HEK293 (cell line): ENCODE data around the gene MYH7B.
A peak's percentile ranks its signal among the peaks of the same experiment; 100 is the strongest.

Experiments used
- CTCF ChIA-PET: fragments of 350-600 bp; formaldehyde crosslinking; extraction: SDS; loops from one replicate; lab custom pipeline; 2021; ENCODE audit warnings: antibody characterized with exemption; lab: Yijun Ruan, JAX
- POLR2A ChIA-PET: fragments of 300-600 bp; formaldehyde crosslinking; extraction: SDS; loops from one replicate; lab custom pipeline; 2020; ENCODE audit warnings: antibody characterized with exemption, inconsistent platforms; lab: Yijun Ruan, JAX
- H3K27ac ChIP-seq: fragments of 200-500 bp; sonication (Bioruptor generic); 2 replicates; pipeline ENCODE4 v1.5.1; 2014; ENCODE audit warnings: low read depth, low read length, control low read depth, inconsistent platforms; ENCODE audit errors: extremely low read depth
- H3K36me3 ChIP-seq, 2 experiments: fragments of 200-500 bp in 1 of 2; sonication (Bioruptor generic) in 1 of 2; 1 replicate in 1 of 2; 2 replicates in 1 of 2; pipeline ENCODE4 v1.5.1; 2014 to 2017; ENCODE audit warnings: inconsistent platforms in 2 of 2, low read length in 2 of 2; ENCODE audit not compliant: control insufficient read depth in 2 of 2, insufficient read depth in 1 of 2
- H3K4me1 ChIP-seq: fragments of 200-500 bp; sonication (Bioruptor generic); 2 replicates; pipeline ENCODE4 v1.5.1; 2014; ENCODE audit warnings: mild to moderate bottlenecking, low read length, inconsistent platforms; ENCODE audit not compliant: control insufficient read depth, insufficient read depth
- H3K4me3 ChIP-seq: 2 replicates; pipeline ENCODE4 v1.5.1; 2011; ENCODE audit warnings: low read depth, mild to moderate bottlenecking, control low read depth, low read length, moderate library complexity
- H3K9me3 ChIP-seq: fragments of 200-500 bp; sonication (Bioruptor generic); 2 replicates; pipeline ENCODE4 v1.5.1; 2014; ENCODE audit warnings: low read depth, low read length, inconsistent platforms; ENCODE audit not compliant: control insufficient read depth, insufficient read depth
- BCL11A ChIP-seq: fragments of 450-650 bp; formaldehyde crosslinking; IDR thresholded peaks from 2 replicates; pipeline ENCODE4 v1.5.1; 2016; ENCODE audit warnings: low read depth, missing biosample characterization, missing genetic modification characterization
- EGR2 ChIP-seq: fragments of 450-650 bp; formaldehyde crosslinking; IDR thresholded peaks from 2 replicates; pipeline ENCODE4 v1.5.1; 2016; ENCODE audit warnings: low read depth, missing biosample characterization, missing genetic modification characterization
- IKZF3 ChIP-seq: fragments of 450-650 bp; IDR thresholded peaks from 2 replicates; pipeline ENCODE4 v1.5.0; 2018; ENCODE audit warnings: missing biosample characterization, mild to moderate bottlenecking, missing genetic modification characterization, moderate library complexity
- KLF16 ChIP-seq: fragments of 450-650 bp; formaldehyde crosslinking; IDR thresholded peaks from 2 replicates; pipeline ENCODE4 v1.5.1; 2017; ENCODE audit warnings: missing biosample characterization, missing genetic modification characterization
- KLF8 ChIP-seq: fragments of 450-650 bp; formaldehyde crosslinking; IDR thresholded peaks from 2 replicates; pipeline ENCODE4 v1.5.1; 2016; ENCODE audit warnings: missing biosample characterization, missing genetic modification characterization
- RBAK ChIP-seq: fragments of 450-650 bp; formaldehyde crosslinking; IDR thresholded peaks from 2 replicates; pipeline ENCODE4 v1.5.1; 2016; ENCODE audit warnings: missing biosample characterization, missing genetic modification characterization
- SCRT1 ChIP-seq: fragments of 450-650 bp; formaldehyde crosslinking; IDR thresholded peaks from 2 replicates; pipeline ENCODE4 v1.5.1; 2016; ENCODE audit warnings: missing biosample characterization, missing genetic modification characterization, borderline replicate concordance
- ZFHX2 ChIP-seq: fragments of 450-650 bp; formaldehyde crosslinking; conservative IDR thresholded peaks from 2 replicates; pipeline ENCODE4 v1.5.1; 2016; ENCODE audit warnings: missing biosample characterization, missing genetic modification characterization
- ZNF148 ChIP-seq: fragments of 450-650 bp; formaldehyde crosslinking; IDR thresholded peaks from 2 replicates; pipeline ENCODE4 v1.5.0; 2017; ENCODE audit warnings: missing biosample characterization, missing genetic modification characterization, borderline replicate concordance
- ZNF175 ChIP-seq: fragments of 450-650 bp; formaldehyde crosslinking; IDR thresholded peaks from 2 replicates; pipeline ENCODE4 v1.5.1; 2016; ENCODE audit warnings: missing biosample characterization, missing genetic modification characterization
- ZNF184 ChIP-seq: fragments of 450-650 bp; IDR thresholded peaks from 2 replicates; pipeline ENCODE4 v1.5.1; 2018; ENCODE audit warnings: missing biosample characterization, mild to moderate bottlenecking, missing genetic modification characterization
- ZNF19 ChIP-seq: fragments of 450-650 bp; formaldehyde crosslinking; IDR thresholded peaks from 2 replicates; pipeline ENCODE4; 2016; ENCODE audit warnings: missing biosample characterization, missing genetic modification characterization, low read depth
- ZNF266 ChIP-seq: fragments of 450-650 bp; formaldehyde crosslinking; IDR thresholded peaks from 2 replicates; pipeline ENCODE4 v1.5.1; 2016; ENCODE audit warnings: missing biosample characterization, missing genetic modification characterization, low read depth
- ZNF280D ChIP-seq: fragments of 450-650 bp; formaldehyde crosslinking; IDR thresholded peaks from 2 replicates; pipeline ENCODE4 v1.5.1; 2016; ENCODE audit warnings: missing biosample characterization, missing genetic modification characterization
- ZNF311 ChIP-seq: fragments of 450-650 bp; formaldehyde crosslinking; IDR thresholded peaks from 2 replicates; pipeline ENCODE4 v1.5.1; 2017; ENCODE audit warnings: missing biosample characterization, missing genetic modification characterization, borderline replicate concordance
- ZNF354C ChIP-seq: fragments of 450-650 bp; formaldehyde crosslinking; IDR thresholded peaks from 2 replicates; pipeline ENCODE4 v1.5.1; 2016; ENCODE audit warnings: missing biosample characterization, missing genetic modification characterization, low read depth, borderline replicate concordance
- ZNF37A ChIP-seq: fragments of 450-650 bp; IDR thresholded peaks from 2 replicates; pipeline ENCODE4 v1.5.1; 2018; ENCODE audit warnings: missing biosample characterization, missing genetic modification characterization
- ZNF48 ChIP-seq: fragments of 450-650 bp; formaldehyde crosslinking; IDR thresholded peaks from 2 replicates; pipeline ENCODE4 v1.5.1; 2016; ENCODE audit warnings: missing biosample characterization, missing genetic modification characterization
- ZNF501 ChIP-seq: fragments of 450-650 bp; formaldehyde crosslinking; IDR thresholded peaks from 2 replicates; pipeline ENCODE4 v1.5.1; 2016; ENCODE audit warnings: missing biosample characterization, missing genetic modification characterization
- ZNF510 ChIP-seq: fragments of 450-650 bp; formaldehyde crosslinking; IDR thresholded peaks from 2 replicates; pipeline ENCODE4 v1.5.1; 2018; ENCODE audit warnings: mild to moderate bottlenecking, missing genetic modification characterization, missing biosample characterization; ENCODE audit not compliant: insufficient replicate concordance
- ZNF629 ChIP-seq: fragments of 450-650 bp; formaldehyde crosslinking; IDR thresholded peaks from 2 replicates; pipeline ENCODE4 v1.5.1; 2017; ENCODE audit warnings: missing biosample characterization, missing genetic modification characterization
- ZNF660 ChIP-seq: fragments of 450-650 bp; IDR thresholded peaks from 2 replicates; pipeline ENCODE4 v1.5.1; 2018; ENCODE audit warnings: missing biosample characterization, mild to moderate bottlenecking, missing genetic modification characterization
- ZNF677 ChIP-seq: fragments of 450-650 bp; IDR thresholded peaks from 2 replicates; pipeline ENCODE4 v1.5.0; 2018; ENCODE audit warnings: missing biosample characterization, mild to moderate bottlenecking, missing genetic modification characterization, moderate library complexity
- ZNF768 ChIP-seq: fragments of 450-650 bp; formaldehyde crosslinking; IDR thresholded peaks from 2 replicates; pipeline ENCODE4 v1.5.1; 2018; ENCODE audit warnings: missing biosample characterization, mild to moderate bottlenecking, missing genetic modification characterization
- ZNF785 ChIP-seq: fragments of 450-650 bp; formaldehyde crosslinking; IDR thresholded peaks from 2 replicates; pipeline ENCODE4 v1.5.1; 2016; ENCODE audit warnings: missing biosample characterization, missing genetic modification characterization
- ZNF837 ChIP-seq: fragments of 450-650 bp; formaldehyde crosslinking; IDR thresholded peaks from 2 replicates; pipeline ENCODE4 v1.5.1; 2016; ENCODE audit warnings: missing biosample characterization, missing genetic modification characterization
- ZSCAN5A ChIP-seq: fragments of 450-650 bp; formaldehyde crosslinking; IDR thresholded peaks from 2 replicates; pipeline ENCODE4 v1.5.1; 2016; ENCODE audit warnings: missing biosample characterization, missing genetic modification characterization

MYH7B gene

GRCh38 chr20:34916774-34917354 is 38.8 kb upstream of the MYH7B start:
- no peaks in the 10 kb centered on the region for H3K4me1 ChIP-seq
- TF ChIP-seq KLF8 (no peak), ZNF184 (tag by site-specific recombination) (no peak), IKZF3 (tag by site-specific recombination) (no peak), ZNF510 (tag by site-specific recombination) (no peak), ZNF148 (tag by site-specific recombination) (no peak), ZNF837 (tag by site-specific recombination) (no peak), ZNF37A (tag by site-specific recombination) (no peak), ZNF354C (no peak), ZNF768 (tag by site-specific recombination) (no peak), ZNF175 (tag by site-specific recombination) (no peak), ZNF660 (tag by site-specific recombination) (no peak), ZNF48 (no peak), ZNF677 (no peak), ZNF266 (tag by site-specific recombination) (no peak)
- TF ChIP-seq, all 188 proteins: peak for 0
- ChIA-PET POLR2A (no interaction called here), CTCF (interaction anchor here (0.6 to 1.0 kb wide), 3 partner anchors 43 to 412 kb away, joined by 3 to 6 read pairs (median 5); no protein-coding TSS in a partner anchor)
- Histone ChIP-seq H3K36me3 (peaks cover 0 to 24% of the 10 kb centered on the region in 2 experiments; a peak in 1 of 3 replicates), H3K4me3 (no peak overlapping the region), H3K9me3 (no peaks in the 10 kb centered on the region), H3K27ac (no peak overlapping the region)

- Histone ChIP-seq H3K27ac (no peak overlapping the region), H3K36me3 (peaks cover 0 to 38% of the 10 kb centered on the region in 2 experiments; a peak in 1 of 3 replicates), H3K9me3 (no peaks in the 10 kb centered on the region), H3K4me3 (no peak overlapping the region), H3K4me1 (no peaks in the 10 kb centered on the region)
- POLR2A ChIA-PET = no interaction called here
- CTCF ChIA-PET = no interaction called here
- peak; percentile 92 for TF ChIP-seq EGR2 (tag by site-specific recombination)
- no peak for TF ChIP-seq ZSCAN5A (tag by site-specific recombination)
- TF ChIP-seq ZFHX2 (tag by site-specific recombination) = peak; percentile 90
Observed at GRCh38 chr20:34920055-34920454, 35.6 kb upstream of the MYH7B start.

GRCh38 chr20:34921436-34921835 is 34.2 kb upstream of the MYH7B start:
- no peak overlapping the region for H3K4me3 ChIP-seq
- CTCF ChIA-PET = no interaction called here
- no peak for TF ChIP-seq ZNF785 (tag by site-specific recombination)
- TF ChIP-seq ZNF768 (tag by site-specific recombination) = no peak
- no peak for TF ChIP-seq SCRT1
- no peak for TF ChIP-seq ZNF501 (tag by site-specific recombination)
- no peak for TF ChIP-seq BCL11A (tag by site-specific recombination)
- no peak for TF ChIP-seq KLF16 (tag by site-specific recombination)
- no peak for TF ChIP-seq ZNF629 (tag by site-specific recombination)
- no peak for TF ChIP-seq ZNF19 (tag by site-specific recombination)
- TF ChIP-seq ZNF311 (tag by site-specific recombination) = no peak
- TF ChIP-seq RBAK = no peak
- TF ChIP-seq ZNF660 (tag by site-specific recombination) = no peak
- TF ChIP-seq EGR2 (tag by site-specific recombination) = no peak
- TF ChIP-seq ZNF280D (tag by site-specific recombination) = no peak
- H3K4me1 ChIP-seq = no peaks in the 10 kb centered on the region
- POLR2A ChIA-PET = no interaction called here
- peaks cover 0 to 52% of the 10 kb centered on the region in 2 experiments; a peak in 1 of 3 replicates for H3K36me3 ChIP-seq
- no peaks in the 10 kb centered on the region for H3K9me3 ChIP-seq
- no peak overlapping the region for H3K27ac ChIP-seq
